ENCODE measurements around the gene PDE8B.

- TF ChIP-seq CTCF (conservative IDR thresholded peaks at IDR 0.05; ENCODE audit: low read depth, low read length) (no peak), EZH2phosphoT487 (IDR thresholded peaks at IDR 0.05; ENCODE audit: borderline replicate concordance, low read length) (no peak), EZH2 (IDR thresholded peaks at IDR 0.05; ENCODE audit: low read length, unreplicated experiment) (no peak)
These were observed 220.2 kb downstream of the PDE8B start for GRCh38 chr5:77430726-77431125.
